ENCODE measurements around the gene CAMK2B. TPM values are rescaled to one million over a fixed set of nuclear protein-coding genes. Genes with fewer than 3 reads are reported as not detected.

The CAMK2B gene
- polyA plus RNA-seq, 1 donor (not counting 4 experiments of a cell fraction or from before 2014, with no cell fraction given), result 0.25 TPM

GRCh38 chr7:44330331-44330730, 4.9 kb upstream of the CAMK2B start:
- FAIRE-seq, result no peak
- dilution Hi-C loops (cut with MboI; ENCODE audit: extremely low pct_ligation_motif_present, low sequenced_read_pairs), result no loop called here

GRCh38 chr7:44329888-44330287, 4.5 kb upstream of the CAMK2B start:
- no peaks in the 10 kb centered on the region for H3K36me3 ChIP-seq (ENCODE audit: control insufficient read depth in 2 of 2, extremely low read depth in 1 of 2, insufficient read depth in 2 of 2, low read length in 2 of 2)
- no peak overlapping the region for H3K9ac ChIP-seq (ENCODE audit: control insufficient read depth, extremely low read depth, insufficient read depth, low read length)
- no peaks in the 10 kb centered on the region for H3K4me1 ChIP-seq (ENCODE audit: control insufficient read depth, extremely low read depth, insufficient read depth, low read length)
- H3K4me3 ChIP-seq (ENCODE audit: control insufficient read depth in 2 of 3, extremely low read depth in 1 of 3, insufficient read depth in 2 of 3, low read depth in 1 of 3, low read length in 3 of 3), result no peak overlapping the region
- H4K20me1 ChIP-seq (ENCODE audit: control insufficient read depth, extremely low read depth, insufficient read depth, low read length), result no peaks in the 10 kb centered on the region
- H3K4me2 ChIP-seq (ENCODE audit: control insufficient read depth, extremely low read depth, insufficient read depth, low read depth, low read length), result no peak overlapping the region
- no peak overlapping the region for H2AFZ ChIP-seq (ENCODE audit: control insufficient read depth, low read length)
- peaks cover 24% of the 10 kb centered on the region for H3K27me3 ChIP-seq (ENCODE audit: control insufficient read depth, extremely low read depth, insufficient read depth, low read length)
- FAIRE-seq (no peak), DNase-seq (ENCODE audit: low read depth, low spot score) (no peak)
- TF ChIP-seq CTCF (optimal IDR thresholded peaks at IDR 0.05 in 1 of 3, IDR thresholded peaks at IDR 0.05 in 1 of 3, conservative IDR thresholded peaks at IDR 0.05 in 1 of 3; ENCODE audit: extremely low read depth in 1 of 3, insufficient read depth in 2 of 3, low read length in 3 of 3) (no peak), EZH2 (IDR thresholded peaks at IDR 0.05; ENCODE audit: low read length) (no peak)
- H3K79me2 ChIP-seq (ENCODE audit: control insufficient read depth, insufficient read depth, low read length), result no peaks in the 10 kb centered on the region
- dilution Hi-C loops (cut with MboI; ENCODE audit: extremely low pct_ligation_motif_present, low sequenced_read_pairs), result no loop called here
- no peak overlapping the region for H3K27ac ChIP-seq (ENCODE audit: control insufficient read depth, insufficient read depth, low read length)
- no peaks in the 10 kb centered on the region for H3K9me3 ChIP-seq (ENCODE audit: control insufficient read depth, low read depth, low read length)
- no peaks in the 10 kb centered on the region for H3K9me1 ChIP-seq (ENCODE audit: control insufficient read depth, extremely low read depth, insufficient read depth, low read length)

More at GRCh38 chr7:44330331-44330730, 4.9 kb upstream of the CAMK2B start:
- no peaks in the 10 kb centered on the region for H3K9me1 ChIP-seq (ENCODE audit: control insufficient read depth, extremely low read depth, insufficient read depth, low read length)
- no peak overlapping the region for H2AFZ ChIP-seq (ENCODE audit: control insufficient read depth, low read length)
- no peaks in the 10 kb centered on the region for H3K79me2 ChIP-seq (ENCODE audit: control insufficient read depth, insufficient read depth, low read length)
- no peaks in the 10 kb centered on the region for H3K36me3 ChIP-seq (ENCODE audit: control insufficient read depth in 2 of 2, extremely low read depth in 1 of 2, insufficient read depth in 2 of 2, low read length in 2 of 2)
- H3K4me3 ChIP-seq (ENCODE audit: control insufficient read depth in 2 of 3, extremely low read depth in 1 of 3, insufficient read depth in 2 of 3, low read depth in 1 of 3, low read length in 3 of 3), result no peak overlapping the region
- no peaks in the 10 kb centered on the region for H3K4me1 ChIP-seq (ENCODE audit: control insufficient read depth, extremely low read depth, insufficient read depth, low read length)
- no peaks in the 10 kb centered on the region for H3K9me3 ChIP-seq (ENCODE audit: control insufficient read depth, low read depth, low read length)
- peaks cover 24% of the 10 kb centered on the region for H3K27me3 ChIP-seq (ENCODE audit: control insufficient read depth, extremely low read depth, insufficient read depth, low read length)
- TF ChIP-seq CTCF (optimal IDR thresholded peaks at IDR 0.05 in 1 of 3, IDR thresholded peaks at IDR 0.05 in 1 of 3, conservative IDR thresholded peaks at IDR 0.05 in 1 of 3; ENCODE audit: extremely low read depth in 1 of 3, insufficient read depth in 2 of 3, low read length in 3 of 3) (no peak), EZH2 (IDR thresholded peaks at IDR 0.05; ENCODE audit: low read length) (no peak)
- H3K4me2 ChIP-seq (ENCODE audit: control insufficient read depth, extremely low read depth, insufficient read depth, low read depth, low read length), result no peak overlapping the region
- no peak overlapping the region for H3K27ac ChIP-seq (ENCODE audit: control insufficient read depth, insufficient read depth, low read length)
- no peak overlapping the region for H3K9ac ChIP-seq (ENCODE audit: control insufficient read depth, extremely low read depth, insufficient read depth, low read length)
- no peak for DNase-seq (ENCODE audit: low read depth, low spot score)
- no peaks in the 10 kb centered on the region for H4K20me1 ChIP-seq (ENCODE audit: control insufficient read depth, extremely low read depth, insufficient read depth, low read length)
